Liver (tissue), 9 donors: ENCODE results near the gene DNAJB11. TPM values are rescaled to one million over a fixed set of nuclear protein-coding genes. Genes with fewer than 3 reads are reported as not detected.

ENCODE experiments used
- DNase-seq: peaks from one replicate; pipeline ENCODE4 v3.0.0-alpha.2; 2017; ENCODE audit warnings: low spot score
- H3K27ac ChIP-seq, 2 donors: one replicate each; pipeline ENCODE4 v1.7.0; 2013; ENCODE audit warnings: inconsistent platforms in 2 of 2, low read length in 2 of 2, control low read depth in 1 of 2, low read depth in 1 of 2, mild to moderate bottlenecking in 1 of 2
- H3K27me3 ChIP-seq, 4 donors: one replicate each; pipeline versions ENCODE4 v1.6.1 to v1.7.0; 2013; ENCODE audit warnings: low read length in 3 of 4, inconsistent platforms in 1 of 4, mild to moderate bottlenecking in 1 of 4, moderate library complexity in 1 of 4; ENCODE audit not compliant: control insufficient read depth in 4 of 4, insufficient read depth in 4 of 4
- H3K36me3 ChIP-seq, 4 donors: one replicate each; pipeline versions ENCODE4 v1.6.1 to v1.7.0; 2013; ENCODE audit warnings: low read length in 3 of 4, mild to moderate bottlenecking in 3 of 4, low read depth in 1 of 4, moderate library complexity in 1 of 4; ENCODE audit not compliant: control insufficient read depth in 4 of 4, insufficient read depth in 3 of 4
- H3K4me1 ChIP-seq, 4 donors: one replicate each; pipeline versions ENCODE4 v1.6.1 to v1.7.0; 2013; ENCODE audit warnings: low read length in 3 of 4, mild to moderate bottlenecking in 3 of 4, moderate library complexity in 1 of 4; ENCODE audit not compliant: control insufficient read depth in 4 of 4, insufficient read depth in 4 of 4
- H3K4me3 ChIP-seq, 3 donors: one replicate each; pipeline versions ENCODE4 v1.6.1 to v1.7.0; 2013; ENCODE audit warnings: low read length in 3 of 3, control low read depth in 1 of 3, low read depth in 1 of 3, mild to moderate bottlenecking in 1 of 3
- H3K9ac ChIP-seq, 2 donors: one replicate each; pipeline ENCODE4 v1.7.0; 2013; ENCODE audit warnings: low read length in 2 of 2, mild to moderate bottlenecking in 2 of 2, moderate library complexity in 2 of 2, control low read depth in 1 of 2, low read depth in 1 of 2
- H3K9me3 ChIP-seq, 4 donors: one replicate each; pipeline versions ENCODE4 v1.6.1 to v1.7.0; 2013; ENCODE audit warnings: low read length in 3 of 4; ENCODE audit not compliant: control insufficient read depth in 4 of 4
- EGR1 ChIP-seq, 2 donors: IDR thresholded peaks; 2 replicates each; pipeline ENCODE4 v1.6.1; 2016 to 2018; ENCODE audit warnings: antibody characterized with exemption in 2 of 2, low read depth in 2 of 2
- FOXA1 ChIP-seq: IDR thresholded peaks from 2 replicates; pipeline ENCODE4 v1.6.1; 2016; ENCODE audit warnings: antibody characterized with exemption
- FOXA2 ChIP-seq: IDR thresholded peaks from 2 replicates; pipeline ENCODE4 v1.6.1; 2016; ENCODE audit warnings: antibody characterized with exemption
- GABPA ChIP-seq, 2 donors: IDR thresholded peaks in 1 of 2; conservative IDR thresholded peaks in 1 of 2; 2 replicates each; pipeline ENCODE4 v1.6.1; 2016; ENCODE audit warnings: antibody characterized with exemption in 2 of 2, mild to moderate bottlenecking in 1 of 2, moderate library complexity in 1 of 2
- HNF4A ChIP-seq, 2 donors: conservative IDR thresholded peaks; 2 replicates each; pipeline ENCODE4 v1.6.1; 2016; ENCODE audit warnings: antibody characterized with exemption in 2 of 2, mild to moderate bottlenecking in 2 of 2
- HNF4G ChIP-seq: IDR thresholded peaks from 2 replicates; pipeline ENCODE4 v1.6.1; 2016; ENCODE audit warnings: antibody characterized with exemption
- JUND ChIP-seq, 2 donors: IDR thresholded peaks; 2 replicates each; pipeline ENCODE4 v1.6.1; 2016; ENCODE audit warnings: antibody characterized with exemption in 2 of 2
- NR2F2 ChIP-seq: IDR thresholded peaks from 2 replicates; pipeline ENCODE4 v1.6.1; 2016; ENCODE audit warnings: antibody characterized with exemption
- SP1 ChIP-seq: IDR thresholded peaks from 2 replicates; pipeline ENCODE4 v1.6.1; 2018; ENCODE audit warnings: antibody characterized with exemption, mild to moderate bottlenecking
- YY1 ChIP-seq: IDR thresholded peaks from 2 replicates; pipeline ENCODE4 v1.6.1; 2016; ENCODE audit warnings: antibody characterized with exemption, mild to moderate bottlenecking
- WGBS: extraction: QIAGEN DNeasy Blood & Tissue Kit; methylation state at CpG from one replicate; pipeline ENCODE4 v1.1.7; 2013; 5-methylcytosine and 5-hydroxymethylcytosine counted together
- polyA plus RNA-seq, 2 donors: library from polyadenylated mRNA; stranded (reverse) in 1 of 2; unstranded in 1 of 2; fragments of 200-250 nt in 1 of 2; fragments of >200 nt in 1 of 2; fragmentation: Nextera tagmentation in 1 of 2; extraction: Ambion mirVana in 1 of 2; gene quantifications; one replicate each; pipeline versions ENCODE4 v1.2.1 to v1.2.3, GENCODE V29; 2013 to 2015
- total RNA-seq, 2 donors: library from RNA; depleted of rRNA; stranded (reverse); fragments of >200 nt; gene quantifications; one replicate each; pipeline ENCODE4 v1.2.3, GENCODE V29; 2014
- TF ChIP-seq, protein P1 (sequence below): IDR thresholded peaks from 2 replicates; pipeline ENCODE4 v1.6.1; 2016; ENCODE audit warnings: antibody characterized with exemption, mild to moderate bottlenecking
- TF ChIP-seq, protein P2 (sequence below): IDR thresholded peaks from 2 replicates; pipeline ENCODE4 v1.6.1; 2016; ENCODE audit warnings: antibody characterized with exemption
- TF ChIP-seq, protein P3 (sequence below): IDR thresholded peaks from 2 replicates; pipeline ENCODE4 v1.6.1; 2016; ENCODE audit warnings: antibody characterized with exemption
- TF ChIP-seq, protein P4 (sequence below): IDR thresholded peaks from 2 replicates; pipeline ENCODE4 v1.6.1; 2016; ENCODE audit warnings: antibody characterized with exemption
- donor health status: healthy.
- donor health status: healthy.
- donor health status: healthy.
- donor health status: healthy.
- donor health status: healthy.

DNAJB11 gene
- total and polyA plus RNA-seq, 4 donors, result 30.2 to 101 (median 56.0) TPM

DNA sequence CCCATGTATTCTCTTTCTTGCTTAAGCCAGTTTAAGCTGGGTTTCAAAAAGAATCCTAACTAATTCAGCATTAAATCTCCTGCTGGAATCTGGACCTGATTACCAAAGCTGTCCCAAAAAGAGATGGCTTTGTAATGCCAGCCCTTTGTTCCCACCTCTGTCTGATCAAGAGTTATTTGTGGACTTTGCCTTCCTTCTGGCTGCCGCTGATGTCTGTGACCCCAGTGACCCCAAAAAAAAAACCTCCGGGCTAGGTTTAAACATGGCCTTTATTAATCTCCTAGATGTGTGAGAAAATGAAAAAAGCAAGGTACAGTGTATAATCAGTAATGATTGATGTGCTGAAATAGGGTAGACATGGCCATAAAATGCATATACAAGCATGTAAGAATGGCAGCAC lies 47.1 kb upstream of the DNAJB11 start:
- TF ChIP-seq, protein P1, sequence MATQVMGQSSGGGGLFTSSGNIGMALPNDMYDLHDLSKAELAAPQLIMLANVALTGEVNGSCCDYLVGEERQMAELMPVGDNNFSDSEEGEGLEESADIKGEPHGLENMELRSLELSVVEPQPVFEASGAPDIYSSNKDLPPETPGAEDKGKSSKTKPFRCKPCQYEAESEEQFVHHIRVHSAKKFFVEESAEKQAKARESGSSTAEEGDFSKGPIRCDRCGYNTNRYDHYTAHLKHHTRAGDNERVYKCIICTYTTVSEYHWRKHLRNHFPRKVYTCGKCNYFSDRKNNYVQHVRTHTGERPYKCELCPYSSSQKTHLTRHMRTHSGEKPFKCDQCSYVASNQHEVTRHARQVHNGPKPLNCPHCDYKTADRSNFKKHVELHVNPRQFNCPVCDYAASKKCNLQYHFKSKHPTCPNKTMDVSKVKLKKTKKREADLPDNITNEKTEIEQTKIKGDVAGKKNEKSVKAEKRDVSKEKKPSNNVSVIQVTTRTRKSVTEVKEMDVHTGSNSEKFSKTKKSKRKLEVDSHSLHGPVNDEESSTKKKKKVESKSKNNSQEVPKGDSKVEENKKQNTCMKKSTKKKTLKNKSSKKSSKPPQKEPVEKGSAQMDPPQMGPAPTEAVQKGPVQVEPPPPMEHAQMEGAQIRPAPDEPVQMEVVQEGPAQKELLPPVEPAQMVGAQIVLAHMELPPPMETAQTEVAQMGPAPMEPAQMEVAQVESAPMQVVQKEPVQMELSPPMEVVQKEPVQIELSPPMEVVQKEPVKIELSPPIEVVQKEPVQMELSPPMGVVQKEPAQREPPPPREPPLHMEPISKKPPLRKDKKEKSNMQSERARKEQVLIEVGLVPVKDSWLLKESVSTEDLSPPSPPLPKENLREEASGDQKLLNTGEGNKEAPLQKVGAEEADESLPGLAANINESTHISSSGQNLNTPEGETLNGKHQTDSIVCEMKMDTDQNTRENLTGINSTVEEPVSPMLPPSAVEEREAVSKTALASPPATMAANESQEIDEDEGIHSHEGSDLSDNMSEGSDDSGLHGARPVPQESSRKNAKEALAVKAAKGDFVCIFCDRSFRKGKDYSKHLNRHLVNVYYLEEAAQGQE, result no peak
- TF ChIP-seq HNF4A (conservative IDR thresholded peaks at IDR 0.05) (peak; percentile 19 to 68), GABPA (IDR thresholded peaks at IDR 0.05 in 1 of 2, conservative IDR thresholded peaks at IDR 0.05 in 1 of 2) (no peak), FOXA1 (no peak), YY1 (no peak), JUND (IDR thresholded peaks at IDR 0.05) (no peak), FOXA2 (no peak), HNF4G (no peak), NR2F2 (peak; percentile 14)
- TF ChIP-seq, protein P2, sequence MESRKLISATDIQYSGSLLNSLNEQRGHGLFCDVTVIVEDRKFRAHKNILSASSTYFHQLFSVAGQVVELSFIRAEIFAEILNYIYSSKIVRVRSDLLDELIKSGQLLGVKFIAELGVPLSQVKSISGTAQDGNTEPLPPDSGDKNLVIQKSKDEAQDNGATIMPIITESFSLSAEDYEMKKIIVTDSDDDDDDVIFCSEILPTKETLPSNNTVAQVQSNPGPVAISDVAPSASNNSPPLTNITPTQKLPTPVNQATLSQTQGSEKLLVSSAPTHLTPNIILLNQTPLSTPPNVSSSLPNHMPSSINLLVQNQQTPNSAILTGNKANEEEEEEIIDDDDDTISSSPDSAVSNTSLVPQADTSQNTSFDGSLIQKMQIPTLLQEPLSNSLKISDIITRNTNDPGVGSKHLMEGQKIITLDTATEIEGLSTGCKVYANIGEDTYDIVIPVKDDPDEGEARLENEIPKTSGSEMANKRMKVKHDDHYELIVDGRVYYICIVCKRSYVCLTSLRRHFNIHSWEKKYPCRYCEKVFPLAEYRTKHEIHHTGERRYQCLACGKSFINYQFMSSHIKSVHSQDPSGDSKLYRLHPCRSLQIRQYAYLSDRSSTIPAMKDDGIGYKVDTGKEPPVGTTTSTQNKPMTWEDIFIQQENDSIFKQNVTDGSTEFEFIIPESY, result no peak
- TF ChIP-seq, protein P3, sequence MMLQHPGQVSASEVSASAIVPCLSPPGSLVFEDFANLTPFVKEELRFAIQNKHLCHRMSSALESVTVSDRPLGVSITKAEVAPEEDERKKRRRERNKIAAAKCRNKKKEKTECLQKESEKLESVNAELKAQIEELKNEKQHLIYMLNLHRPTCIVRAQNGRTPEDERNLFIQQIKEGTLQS, result no peak
- 22% methylated on average over 2 of the region's 2 CpGs for WGBS
- Histone ChIP-seq H3K9ac (no peak overlapping the region), H3K4me3 (no peak overlapping the region), H3K9me3 (no peaks in the 10 kb centered on the region), H3K27me3 (no peaks in the 10 kb centered on the region), H3K36me3 (no peaks in the 10 kb centered on the region), H3K4me1 (peaks cover 0 to 4% (median under 1%) of the 10 kb centered on the region in 4 donors), H3K27ac (no peak overlapping the region)
- DNase-seq, result no peak

DNA sequence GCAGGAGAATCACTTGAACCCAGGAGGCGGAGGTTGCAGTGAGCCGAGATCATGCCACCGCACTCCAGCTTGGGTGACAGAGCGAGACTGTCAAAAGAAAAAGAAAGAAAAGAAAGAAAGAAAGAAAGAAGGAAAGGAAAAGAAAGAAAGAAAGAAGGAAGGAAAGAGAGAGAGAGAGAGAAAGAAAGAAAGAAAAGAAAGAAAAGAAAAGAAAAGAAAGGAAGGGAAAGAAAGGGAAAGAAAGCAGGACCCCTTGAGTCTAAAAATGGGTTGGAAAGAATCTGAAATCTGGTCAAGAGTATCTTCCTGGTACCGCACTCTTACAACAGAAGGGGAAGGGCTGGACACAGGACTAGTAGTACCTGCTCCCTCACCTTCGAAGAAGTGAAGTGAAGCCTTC lies 45.9 kb upstream of the DNAJB11 start:
- TF ChIP-seq EGR1 (IDR thresholded peaks at IDR 0.05; ENCODE audit: low read depth in 2 of 2) (no peak), SP1 (no peak), JUND (IDR thresholded peaks at IDR 0.05) (no peak), GABPA (IDR thresholded peaks at IDR 0.05 in 1 of 2, conservative IDR thresholded peaks at IDR 0.05 in 1 of 2) (no peak), FOXA2 (no peak), NR2F2 (no peak)
- TF ChIP-seq, protein P4, sequence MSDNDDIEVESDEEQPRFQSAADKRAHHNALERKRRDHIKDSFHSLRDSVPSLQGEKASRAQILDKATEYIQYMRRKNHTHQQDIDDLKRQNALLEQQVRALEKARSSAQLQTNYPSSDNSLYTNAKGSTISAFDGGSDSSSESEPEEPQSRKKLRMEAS, result no peak
- TF ChIP-seq, protein P2, result no peak
- TF ChIP-seq, protein P3, result no peak
- H3K27me3 ChIP-seq, result no peaks in the 10 kb centered on the region
- DNase-seq, result no peak
- WGBS, result 97% methylated on average over 6 of the region's 6 CpGs
- H3K9ac ChIP-seq, result no peak overlapping the region
- no peak overlapping the region for H3K4me3 ChIP-seq
- H3K27ac ChIP-seq, result no peak overlapping the region
- no peaks in the 10 kb centered on the region for H3K36me3 ChIP-seq
- no peaks in the 10 kb centered on the region for H3K9me3 ChIP-seq
- peaks cover 0 to 4% (median under 1%) of the 10 kb centered on the region in 4 donors for H3K4me1 ChIP-seq
